HuH-7.5 (cell line): ENCODE results near the gene NEURL2.
"Not testable (repeated sequence)": the region's sequence is repeated elsewhere in the genome, so short reads cannot be mapped to it uniquely, and the experiment has no call there.

Source experiments
- DNase-seq: peaks from one replicate; pipeline ENCODE4 v3.0.0; 2011; ENCODE audit warnings: low spot score

The NEURL2 gene

GRCh38 chr20:45890985-45891983, at the start of gene NEURL2, which contains the start of gene CTSA:
NEURL2 (minus strand) TSS chr20:45891208; CDS start chr20:45890991, 217 bp downstream.
CTSA (plus strand) TSS chr20:45891335; CDS start chr20:45891569, 234 bp downstream.
- DNase-seq = peak; percentile 99

GRCh38 chr20:45940469-45940868, 49.5 kb upstream of the NEURL2 start:
- no peak for DNase-seq

DNA sequence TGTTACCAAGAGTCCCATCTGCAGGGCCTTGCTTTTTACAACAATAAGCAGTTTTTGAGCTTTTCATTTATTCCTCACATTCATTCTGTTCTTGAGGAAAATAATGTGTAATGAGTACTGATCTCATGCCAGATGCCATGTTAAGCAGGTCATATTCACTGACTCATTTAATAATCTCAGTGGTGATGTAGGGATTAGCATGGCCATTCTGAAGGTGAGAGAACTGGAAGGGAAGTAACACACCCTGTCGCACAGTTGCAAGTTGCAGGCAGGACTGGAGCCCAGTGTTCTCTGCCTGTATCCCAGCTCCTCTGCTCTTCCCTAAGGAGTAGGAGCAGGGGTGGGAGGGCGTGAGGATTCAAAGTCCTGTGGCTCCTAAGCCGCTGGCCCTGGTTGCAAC, 49.0 kb upstream of the NEURL2 start:
- DNase-seq = no peak

- no peak for DNase-seq
Observed at GRCh38 chr20:45938727-45939438, 47.9 kb upstream of the NEURL2 start.

- no peak for DNase-seq
Observed at GRCh38 chr20:45937765-45938164, 46.8 kb upstream of the NEURL2 start.

DNA sequence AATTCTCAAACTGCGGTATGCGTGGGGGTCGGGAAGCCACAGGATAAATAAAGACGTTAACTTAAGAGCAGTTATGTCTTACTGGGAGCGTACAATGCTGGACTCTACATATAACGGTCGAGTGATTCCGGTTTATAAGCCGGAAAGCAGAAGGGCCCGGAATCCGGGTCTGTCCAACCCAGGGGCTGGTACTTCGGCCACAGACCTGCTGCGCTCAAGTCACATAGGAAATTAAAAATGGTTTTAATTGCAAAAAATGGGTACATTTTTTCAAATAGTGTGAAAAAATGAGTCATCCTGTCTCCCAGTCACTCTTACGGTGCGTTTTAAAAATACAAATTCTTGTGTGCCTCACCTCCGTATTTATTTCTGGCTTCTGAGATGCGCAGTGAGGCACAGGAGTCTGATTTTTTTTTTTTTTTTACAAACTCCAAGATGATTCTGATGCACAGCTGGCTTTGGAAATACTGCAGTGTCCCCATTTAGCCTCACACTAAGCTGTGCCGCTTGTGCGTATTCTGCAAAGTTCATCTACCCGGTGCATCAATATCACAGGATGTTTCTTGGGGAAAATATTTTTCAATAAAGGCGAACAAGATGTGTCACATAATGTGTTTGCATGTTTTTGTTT, 44.5 kb upstream of the NEURL2 start:
- DNase-seq = no peak

DNA sequence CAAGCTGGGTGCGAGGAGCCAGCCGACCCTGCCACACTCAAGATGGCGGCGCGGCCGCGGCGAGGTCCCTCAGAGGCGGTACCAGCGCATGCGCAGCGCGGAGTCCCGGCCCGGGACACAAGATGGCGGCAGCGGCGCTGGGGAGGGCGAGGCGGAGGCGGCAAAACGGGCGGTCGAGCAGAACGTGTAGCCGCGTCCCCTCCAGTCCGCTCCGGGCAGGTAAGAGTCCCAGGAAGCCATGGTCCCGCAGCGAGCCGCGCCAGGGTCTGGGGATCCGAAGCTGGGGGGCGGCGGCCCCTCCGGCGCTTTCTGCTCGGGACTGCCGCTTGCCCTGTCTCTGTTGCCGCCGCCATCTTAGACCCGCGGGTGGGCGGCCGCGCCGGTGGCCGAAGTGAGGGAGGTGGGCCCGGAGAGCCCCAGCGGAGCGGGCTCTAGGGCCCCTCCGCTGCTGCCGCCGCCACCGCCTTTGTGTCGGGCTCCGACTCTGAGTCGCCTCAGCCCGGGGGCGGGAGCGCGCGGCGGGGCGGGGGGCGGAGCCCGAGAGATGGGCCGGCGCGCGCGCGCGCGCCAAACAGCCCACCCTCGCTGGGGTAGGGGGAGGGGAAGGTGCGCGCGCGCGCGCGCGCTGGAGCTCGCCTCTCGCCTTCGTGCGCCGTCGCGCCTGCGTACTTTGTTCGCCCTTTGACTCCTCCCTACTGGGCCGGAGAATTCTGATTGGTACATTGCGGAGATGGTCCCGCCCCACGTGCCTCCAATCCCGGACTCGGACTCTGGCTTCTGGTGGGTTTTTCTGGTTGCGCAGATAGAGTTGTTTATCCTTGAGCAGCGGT, 43.8 kb upstream of the NEURL2 start, which contains the start of gene PCIF1:
TSS of gene PCIF1 (plus strand) at position 98 of the 830 bp plus-strand sequence. CDS start 4,317 bp downstream, outside the sequence.
- peak; percentile 100 for DNase-seq

GRCh38 chr20:45934046-45934585, 43.1 kb upstream of the NEURL2 start:
- peak; percentile 57 for DNase-seq

DNA sequence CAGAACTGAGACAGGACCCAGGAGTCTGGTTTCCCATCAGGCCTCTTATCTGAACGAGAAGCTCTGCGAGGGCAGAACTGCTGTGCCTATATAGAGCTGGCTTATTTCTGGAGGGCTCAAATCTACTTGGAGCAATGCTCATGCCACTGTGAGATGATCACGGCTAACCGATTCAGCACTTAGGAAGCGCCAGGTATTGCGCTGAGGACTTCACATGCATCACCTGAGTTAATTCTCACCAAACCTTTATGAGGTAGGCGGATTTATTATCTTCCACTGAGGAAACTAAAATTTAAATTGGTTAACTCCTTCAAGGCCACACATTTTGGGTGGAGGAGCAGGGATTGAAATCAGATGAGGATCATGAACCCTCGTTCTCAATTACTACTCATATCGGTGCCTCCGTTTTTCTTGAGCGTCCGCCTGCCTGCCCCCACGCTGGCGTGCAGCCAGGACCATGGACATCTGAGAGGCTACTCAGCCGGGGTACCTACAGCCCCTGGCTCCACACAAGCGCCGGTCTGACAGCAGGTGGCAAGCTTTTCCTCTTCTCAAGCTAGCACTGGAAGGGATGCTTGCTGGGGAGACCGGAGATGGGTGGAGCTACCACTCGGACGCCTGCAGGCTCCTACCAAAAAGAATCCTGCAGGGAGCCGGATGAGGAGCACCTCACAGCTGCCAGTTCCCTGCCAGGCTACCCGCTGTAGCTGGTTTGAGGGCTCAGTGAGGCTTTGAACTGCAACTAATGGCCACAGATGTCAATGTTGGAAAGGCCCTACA, 42.4 kb upstream of the NEURL2 start:
- DNase-seq = peak; percentile 88

DNA sequence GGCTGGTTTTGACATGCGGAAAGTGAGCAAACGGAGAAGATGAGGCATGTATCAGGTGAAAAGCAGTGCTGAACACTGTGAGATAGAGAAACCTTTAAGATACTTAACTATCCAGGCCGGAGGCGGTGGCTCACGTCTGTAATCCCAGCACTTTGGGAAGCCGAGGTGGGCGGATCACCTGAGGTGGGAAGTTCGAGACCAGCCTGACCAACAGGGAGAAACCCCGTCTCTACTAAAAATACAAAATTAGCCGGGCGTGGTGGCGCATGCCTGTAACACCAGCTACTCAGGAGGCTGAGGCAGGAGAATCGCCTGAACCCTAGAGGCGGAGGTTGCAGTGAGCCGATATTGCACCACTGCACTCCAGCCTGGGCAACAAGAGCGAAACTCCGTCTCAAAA, 40.7 kb upstream of the NEURL2 start:
- not testable (repeated sequence) for DNase-seq

DNA sequence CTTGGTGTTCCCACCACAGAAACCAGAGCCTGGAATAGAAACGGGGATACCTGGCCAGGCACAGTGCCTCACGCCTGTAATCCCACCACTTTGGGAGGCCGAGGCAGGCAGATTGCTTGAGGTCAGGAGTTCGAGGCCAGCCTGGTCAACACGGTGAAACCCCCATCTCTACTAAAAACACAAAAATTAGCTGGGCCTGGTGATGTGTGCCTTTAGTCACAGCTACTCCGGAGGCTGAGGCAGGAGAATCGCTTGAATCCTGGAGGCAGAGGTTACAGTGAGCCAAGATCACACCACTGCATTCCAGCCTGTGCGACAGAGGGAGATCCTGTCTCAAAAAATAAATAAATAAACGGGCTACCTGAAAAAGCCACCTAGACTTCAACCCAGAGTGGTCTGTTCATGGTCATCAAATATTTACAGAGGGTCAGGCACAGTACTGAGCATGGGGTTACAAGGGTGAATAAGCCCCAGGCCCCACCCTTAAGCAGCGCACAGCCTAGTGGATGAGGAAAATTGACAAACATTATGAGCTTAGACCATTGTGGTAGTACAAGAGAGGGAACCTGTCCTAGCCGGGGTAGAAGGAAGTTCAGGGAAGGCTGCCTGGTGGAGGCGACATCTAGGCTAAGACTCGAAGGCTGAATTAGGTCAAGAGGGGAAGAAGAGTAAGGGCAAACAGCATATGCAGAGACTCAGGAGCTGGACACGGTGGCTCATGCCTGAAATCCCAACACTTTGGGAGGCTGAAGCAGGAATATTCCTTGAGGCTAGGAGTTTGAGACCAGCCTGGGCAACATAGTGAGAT, 36.3 kb upstream of the NEURL2 start:
- peak; percentile 66 for DNase-seq

GRCh38 chr20:45926731-45927070, 35.7 kb upstream of the NEURL2 start:
- no peak for DNase-seq

DNA sequence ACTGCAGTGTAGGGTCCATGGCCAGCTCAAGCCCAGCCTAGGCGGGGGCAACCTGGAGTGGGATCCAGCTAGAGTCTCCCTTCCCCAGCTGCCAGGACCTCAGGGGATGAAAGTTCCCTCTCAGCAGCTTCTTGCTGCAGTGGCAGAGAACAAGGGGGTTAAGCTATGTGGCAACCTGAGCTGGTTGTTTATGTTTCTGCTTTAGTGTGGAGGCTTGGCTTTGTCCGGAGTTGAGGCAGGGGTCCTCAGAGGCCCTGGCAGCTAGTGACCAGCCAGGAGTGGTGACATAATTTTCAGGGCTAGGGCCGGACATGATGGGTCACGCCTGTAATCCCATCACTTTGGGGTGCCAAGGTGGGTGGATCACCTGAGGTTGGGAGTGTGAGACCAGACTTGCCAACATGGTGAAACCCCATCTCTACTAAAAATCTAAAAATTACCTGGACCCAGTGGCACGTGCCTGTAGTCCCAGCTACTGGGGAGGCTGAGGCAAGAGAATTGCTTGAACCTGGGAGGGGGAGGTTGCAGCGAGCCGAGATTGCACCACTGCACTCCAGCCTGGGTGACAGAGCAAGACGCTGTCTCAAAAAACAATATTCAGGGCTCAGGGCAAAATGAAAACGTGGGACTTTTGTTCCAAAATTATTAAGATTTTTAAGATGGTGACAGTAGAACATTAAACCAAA, 35.0 kb upstream of the NEURL2 start:
- DNase-seq = no peak

GRCh38 chr20:45924391-45925261, 33.6 kb upstream of the NEURL2 start:
- DNase-seq = no peak

DNA sequence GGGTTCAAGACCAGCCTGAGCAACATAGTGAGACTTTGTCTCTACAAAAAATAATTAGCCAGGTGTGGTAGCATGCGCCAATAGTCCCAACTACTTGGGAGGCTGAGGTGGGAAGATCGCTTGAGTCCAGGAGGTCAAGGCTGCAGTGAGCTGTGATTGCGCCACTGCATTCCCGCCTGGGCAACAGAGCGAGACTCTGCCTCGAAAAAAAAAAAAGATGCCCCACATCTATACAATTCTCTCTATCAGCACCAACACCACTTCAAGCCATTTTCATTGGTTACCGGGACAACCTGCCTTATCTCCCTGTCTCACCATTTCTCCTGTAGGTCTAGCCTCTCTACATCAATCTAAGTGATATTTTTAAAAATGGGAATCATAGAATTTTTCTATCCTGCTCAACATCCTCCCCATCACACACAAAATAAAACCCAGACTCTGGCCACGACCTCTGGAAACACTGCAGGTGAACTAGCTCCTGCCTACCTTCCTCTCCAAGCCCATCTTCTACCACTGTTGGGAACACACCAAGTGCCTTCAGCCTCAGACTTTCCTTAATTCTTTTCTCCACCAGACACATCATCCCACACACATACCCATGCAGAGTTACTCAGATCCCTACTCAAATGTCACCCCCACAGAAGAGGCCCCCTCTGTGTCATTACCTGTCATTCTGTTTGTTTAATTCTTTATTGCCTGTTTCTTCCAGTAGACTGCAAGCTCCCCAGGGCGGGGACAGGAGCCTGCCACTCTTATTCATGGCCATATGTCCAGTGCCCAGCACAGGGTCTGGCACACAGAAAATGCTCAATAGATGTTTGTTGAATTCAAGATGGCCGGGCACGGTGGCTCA, 30.6 kb upstream of the NEURL2 start:
- DNase-seq = no peak

GRCh38 chr20:45920462-45921336, 29.7 kb upstream of the NEURL2 start:
- no peak for DNase-seq
